Lung (tissue), 12 donors: Measurements from ENCODE around the gene AKAP8L. TPM values are rescaled to one million over a fixed set of nuclear protein-coding genes. Genes with fewer than 3 reads are reported as not detected.

ENCODE experiments used
- ATAC-seq: fragments of 200-7000 bp; cut with Tn5 transposase; one replicate; pipeline ENCODE4 v1.9.1; 2020; ENCODE audit warnings: moderate number of reproducible peaks; ENCODE audit not compliant: insufficient read depth, low FRiP score
- DNase-seq, 3 donors: peaks; one replicate each; pipeline ENCODE4 v3.0.0-alpha.2; 2013 to 2017
- H3K27ac ChIP-seq, 2 donors: one replicate each; pipeline ENCODE4 v1.5.1; 2013; ENCODE audit warnings: mild to moderate bottlenecking in 2 of 2, moderate library complexity in 2 of 2, control low read depth in 1 of 2, inconsistent platforms in 1 of 2, low read depth in 1 of 2, low read length in 1 of 2
- H3K27me3 ChIP-seq, 3 donors: one replicate each; pipeline ENCODE4 v1.5.1; 2013; ENCODE audit warnings: low read length in 2 of 3; ENCODE audit not compliant: control insufficient read depth in 3 of 3, insufficient read depth in 3 of 3
- H3K36me3 ChIP-seq, 4 donors: one replicate each; pipeline ENCODE4 v1.5.1; 2013; ENCODE audit warnings: low read length in 4 of 4, mild to moderate bottlenecking in 1 of 4, moderate library complexity in 1 of 4; ENCODE audit not compliant: control insufficient read depth in 4 of 4, insufficient read depth in 4 of 4
- H3K4me1 ChIP-seq, 5 donors: one replicate each; pipeline ENCODE4 v1.5.1; 2013; ENCODE audit warnings: low read length in 5 of 5, mild to moderate bottlenecking in 2 of 5, moderate library complexity in 1 of 5; ENCODE audit not compliant: control insufficient read depth in 5 of 5, insufficient read depth in 5 of 5
- H3K4me3 ChIP-seq: one replicate; pipeline ENCODE4 v1.5.1; 2013; ENCODE audit warnings: mild to moderate bottlenecking, control low read depth, moderate library complexity
- H3K9ac ChIP-seq, 2 donors: one replicate each; pipeline ENCODE4 v1.5.1; 2013; ENCODE audit warnings: low read length in 2 of 2, control low read depth in 1 of 2; ENCODE audit not compliant: insufficient read depth in 1 of 2
- H3K9me3 ChIP-seq, 4 donors: one replicate each; pipeline ENCODE4 v1.5.1; 2013; ENCODE audit warnings: low read length in 3 of 4, mild to moderate bottlenecking in 1 of 4, moderate library complexity in 1 of 4; ENCODE audit not compliant: control insufficient read depth in 4 of 4, insufficient read depth in 3 of 4
- CTCF ChIP-seq: IDR thresholded peaks from 2 replicates; pipeline ENCODE4 v1.5.1; 2012; ENCODE audit warnings: mild to moderate bottlenecking; ENCODE audit errors: control extremely low read depth, extremely low read depth
- WGBS, 2 donors: extraction: QIAGEN DNeasy Blood & Tissue Kit; methylation state at CpG; one replicate each; pipeline ENCODE4 v1.1.7; 2013; 5-methylcytosine and 5-hydroxymethylcytosine counted together
- polyA plus RNA-seq, 2 donors: library from polyadenylated mRNA; stranded (reverse); fragments of 200-250 nt; gene quantifications; one replicate each; pipeline ENCODE4 v1.2.1, GENCODE V29; 2013
- total RNA-seq, 2 donors: library from RNA; depleted of rRNA in 1 of 2; stranded (reverse); fragments of >200 nt in 1 of 2; gene quantifications; one replicate each; pipeline ENCODE4 v1.2.1, GENCODE V29; 2014 to 2021
- donor health status: control.
- donor health status: control.
- donor health status: Bipolar disorder and iron deficiency.
- donor health status: healthy.
- donor health status: DM: yes; HTN: yes; CAD: no.

The AKAP8L gene
- total and polyA plus RNA-seq, 4 donors, result 52.5 to 118 (median 80.2) TPM

GRCh38 chr19:15464394-15465385 is 45.9 kb upstream of the AKAP8L start, which contains the start of gene RASAL3:
RASAL3 (minus strand) TSS chr19:15464544; CDS start chr19:15464358, 186 bp downstream.
- Histone ChIP-seq H3K9ac (no peak within 1 kb of the TSS), H3K4me3 (peak within 1 kb of the TSS; percentile 37), H3K9me3 (peaks cover 0 to 4% (median 0%) of the 10 kb centered on the region in 4 donors), H3K27me3 (peaks cover 0 to 48% (median 24%) of the 10 kb centered on the region in 3 donors), H3K36me3 (peaks cover 0 to 3% (median 0%) of the 10 kb centered on the region in 4 donors), H3K4me1 (peaks cover 0 to 7% (median 0%) of the 10 kb centered on the region in 5 donors), H3K27ac (peak within 1 kb of the TSS in 1 of 2 donors; percentile 48)
- WGBS, 2 donors, result 29 to 30% methylated on average over 16 to 17 of the region's 17 CpGs
- TF ChIP-seq CTCF, result no peak
- no peak for DNase-seq
- ATAC-seq, result peak; percentile 39

- Histone ChIP-seq H3K9ac (no peak overlapping the region), H3K27me3 (peaks cover 0 to 44% (median 19%) of the 10 kb centered on the region in 3 donors), H3K36me3 (peaks cover 0 to 3% (median 0%) of the 10 kb centered on the region in 4 donors), H3K4me1 (peaks cover 0 to 3% (median 0%) of the 10 kb centered on the region in 5 donors), H3K4me3 (peak overlapping the region; percentile 37), H3K9me3 (peaks cover 0 to 4% (median 0%) of the 10 kb centered on the region in 4 donors), H3K27ac (peak overlapping the region in 1 of 2 donors; percentile 48)
- DNase-seq (no peak), ATAC-seq (no peak)
- WGBS, 2 donors, result 8 to 27% methylated on average over 25 of the region's 25 CpGs
- no peak for TF ChIP-seq CTCF
These were observed 45.1 kb upstream of the AKAP8L start for GRCh38 chr19:15463861-15464371.

GRCh38 chr19:15461694-15462093 is 42.9 kb upstream of the AKAP8L start:
- DNase-seq (no peak), ATAC-seq (no peak)
- Histone ChIP-seq H3K4me1 (peaks cover 0 to 8% (median 0%) of the 10 kb centered on the region in 5 donors), H3K36me3 (peaks cover 0 to 7% (median 0%) of the 10 kb centered on the region in 4 donors), H3K9me3 (peaks cover 0 to 4% (median 0%) of the 10 kb centered on the region in 4 donors), H3K4me3 (no peak overlapping the region), H3K27me3 (peaks cover 0 to 45% (median 22%) of the 10 kb centered on the region in 3 donors), H3K27ac (no peak overlapping the region), H3K9ac (no peak overlapping the region)
- no peak for TF ChIP-seq CTCF
- WGBS, 2 donors, result 84 to 94% methylated on average over 2 of the region's 2 CpGs
